BE2C (cell line): Measurements from ENCODE around the gene TMEM181.

Source experiments
- DNase-seq: peaks from one replicate; pipeline ENCODE4 v3.0.0-alpha.2; 2020
- H3K27me3 ChIP-seq: fragments of 250-450 bp; sonication (Bioruptor Pico); 2 replicates; pipeline ENCODE4 v1.5.1; 2020; ENCODE audit warnings: mild to moderate bottlenecking
- H3K36me3 ChIP-seq: fragments of 250-450 bp; sonication (Bioruptor Pico); 2 replicates; pipeline ENCODE4 v1.5.1; 2020; ENCODE audit warnings: mild to moderate bottlenecking
- H3K4me1 ChIP-seq: fragments of 250-450 bp; sonication (Bioruptor Pico); 2 replicates; pipeline ENCODE4 v1.5.1; 2020
- H3K4me3 ChIP-seq: 2 replicates; pipeline ENCODE4 v1.5.1; 2011; ENCODE audit warnings: low read depth, low read length
- H3K9me3 ChIP-seq: fragments of 250-450 bp; sonication (Bioruptor Pico); 2 replicates; pipeline ENCODE4 v1.5.1; 2020
- TF ChIP-seq, protein P1 (sequence below): IDR thresholded peaks from 2 replicates; pipeline ENCODE4 v1.5.1; 2012; ENCODE audit warnings: mild to moderate bottlenecking, low read depth, low read length

TMEM181 gene

DNA sequence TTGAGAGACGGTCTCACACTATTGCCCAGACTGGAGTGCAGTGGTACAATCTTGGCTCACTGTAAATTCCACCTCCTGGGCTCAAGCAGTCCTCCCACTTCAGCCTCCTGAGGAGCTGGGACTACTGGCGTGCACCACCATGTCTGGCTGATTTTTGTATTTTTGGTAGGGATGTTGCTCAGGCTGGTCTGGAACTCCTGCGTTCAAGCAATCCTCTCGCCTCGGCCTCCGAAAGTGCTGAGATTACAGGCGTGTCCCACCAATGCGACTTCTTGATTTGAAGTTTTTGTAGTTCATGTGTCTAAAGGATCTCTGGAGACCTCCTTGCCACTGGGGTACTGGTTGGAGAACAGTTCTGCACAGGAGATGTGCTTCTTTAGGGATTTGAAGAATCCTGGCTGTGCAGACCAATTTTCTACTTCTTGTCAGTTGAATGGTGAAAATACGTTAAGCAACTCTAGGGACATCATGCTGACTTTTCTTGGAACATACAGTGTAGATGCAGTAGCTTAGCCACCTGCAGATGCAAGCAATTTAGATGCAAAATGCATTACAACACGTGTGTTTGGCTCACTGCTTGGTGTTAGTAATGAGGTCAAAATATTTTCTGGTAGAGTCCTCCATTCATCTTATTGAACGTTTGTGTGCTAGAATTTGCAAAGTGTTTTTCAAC is 118.2 kb downstream of the TMEM181 start:
- TF ChIP-seq, protein P1, sequence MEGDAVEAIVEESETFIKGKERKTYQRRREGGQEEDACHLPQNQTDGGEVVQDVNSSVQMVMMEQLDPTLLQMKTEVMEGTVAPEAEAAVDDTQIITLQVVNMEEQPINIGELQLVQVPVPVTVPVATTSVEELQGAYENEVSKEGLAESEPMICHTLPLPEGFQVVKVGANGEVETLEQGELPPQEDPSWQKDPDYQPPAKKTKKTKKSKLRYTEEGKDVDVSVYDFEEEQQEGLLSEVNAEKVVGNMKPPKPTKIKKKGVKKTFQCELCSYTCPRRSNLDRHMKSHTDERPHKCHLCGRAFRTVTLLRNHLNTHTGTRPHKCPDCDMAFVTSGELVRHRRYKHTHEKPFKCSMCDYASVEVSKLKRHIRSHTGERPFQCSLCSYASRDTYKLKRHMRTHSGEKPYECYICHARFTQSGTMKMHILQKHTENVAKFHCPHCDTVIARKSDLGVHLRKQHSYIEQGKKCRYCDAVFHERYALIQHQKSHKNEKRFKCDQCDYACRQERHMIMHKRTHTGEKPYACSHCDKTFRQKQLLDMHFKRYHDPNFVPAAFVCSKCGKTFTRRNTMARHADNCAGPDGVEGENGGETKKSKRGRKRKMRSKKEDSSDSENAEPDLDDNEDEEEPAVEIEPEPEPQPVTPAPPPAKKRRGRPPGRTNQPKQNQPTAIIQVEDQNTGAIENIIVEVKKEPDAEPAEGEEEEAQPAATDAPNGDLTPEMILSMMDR, result no peak
- Histone ChIP-seq H3K27me3 (no peaks in the 10 kb centered on the region), H3K9me3 (no peaks in the 10 kb centered on the region), H3K36me3 (no peaks in the 10 kb centered on the region), H3K4me1 (peaks cover 8% of the 10 kb centered on the region), H3K4me3 (no peak overlapping the region)
- no peak for DNase-seq

DNA sequence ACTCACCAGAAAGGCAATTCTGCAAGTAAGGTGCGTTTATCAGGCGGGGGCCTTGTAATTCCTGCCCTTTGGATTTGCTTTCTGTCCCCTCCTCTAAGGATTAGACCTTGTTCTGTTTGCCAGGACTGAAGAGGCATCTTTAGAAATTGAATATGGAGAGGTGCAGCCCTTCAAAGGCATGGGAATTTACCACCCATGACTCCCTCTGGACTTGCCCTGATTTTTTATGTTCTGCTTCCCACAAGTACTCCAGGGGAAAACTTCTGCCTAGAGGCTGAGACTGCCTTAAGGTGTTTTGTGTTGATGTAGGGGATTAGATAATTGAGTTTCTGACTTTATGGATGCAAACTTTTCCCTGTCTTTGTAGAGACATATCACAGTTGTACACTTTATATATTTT is 120.1 kb downstream of the TMEM181 start:
- Histone ChIP-seq H3K4me3 (no peak overlapping the region), H3K27me3 (no peaks in the 10 kb centered on the region), H3K9me3 (no peaks in the 10 kb centered on the region), H3K36me3 (no peaks in the 10 kb centered on the region), H3K4me1 (peaks cover under 1% of the 10 kb centered on the region; the same call in 1 of the 2 replicates)
- DNase-seq, result no peak
- TF ChIP-seq, protein P1, result no peak

DNA sequence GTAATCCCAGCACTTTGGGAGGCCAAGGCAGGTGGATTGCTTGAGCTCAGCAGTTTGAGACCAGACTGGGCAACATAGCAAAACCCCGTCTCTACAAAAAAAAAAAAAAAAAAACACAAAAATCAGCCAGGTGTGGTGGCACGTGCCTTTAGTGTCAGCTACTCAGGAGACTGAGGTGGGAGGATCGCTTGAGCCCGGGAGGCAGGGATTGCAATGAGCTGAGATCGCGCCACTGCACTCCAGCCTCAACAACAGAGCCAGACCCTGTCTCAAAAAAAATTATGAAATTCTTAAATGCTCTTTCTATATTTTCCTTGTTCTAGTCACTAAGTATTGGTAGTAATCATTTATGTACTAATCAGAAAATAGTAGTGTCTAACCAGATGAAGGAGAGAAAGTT is 120.6 kb downstream of the TMEM181 start:
- TF ChIP-seq, protein P1, result no peak
- no peak for DNase-seq
- H3K4me3 ChIP-seq, result no peak overlapping the region
- H3K9me3 ChIP-seq, result no peaks in the 10 kb centered on the region
- H3K4me1 ChIP-seq, result no peaks in the 10 kb centered on the region
- no peaks in the 10 kb centered on the region for H3K27me3 ChIP-seq
- no peaks in the 10 kb centered on the region for H3K36me3 ChIP-seq

DNA sequence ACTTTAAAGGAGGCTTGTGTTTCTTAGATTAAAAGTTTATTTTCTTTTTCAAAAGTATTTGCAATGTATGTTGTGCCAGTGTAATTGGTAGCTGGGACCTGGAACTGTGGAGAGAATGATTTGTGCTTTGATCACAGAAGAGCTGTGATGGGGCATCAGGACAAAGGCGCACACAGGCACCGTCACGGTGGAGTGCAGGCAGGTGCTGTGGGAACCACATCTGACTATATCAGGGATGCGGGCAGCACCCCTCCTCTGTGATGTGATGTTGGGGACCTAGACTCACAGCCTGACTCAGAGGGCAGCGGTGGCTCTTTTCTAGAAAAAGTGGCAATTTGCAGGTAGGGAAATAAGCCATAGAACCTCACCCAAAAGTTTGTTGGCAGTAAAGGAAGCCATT is 124.4 kb downstream of the TMEM181 start:
- Histone ChIP-seq H3K9me3 (no peaks in the 10 kb centered on the region), H3K27me3 (no peaks in the 10 kb centered on the region), H3K4me1 (no peaks in the 10 kb centered on the region), H3K4me3 (no peak overlapping the region), H3K36me3 (no peaks in the 10 kb centered on the region)
- TF ChIP-seq, protein P1, result no peak
- DNase-seq, result no peak

DNA sequence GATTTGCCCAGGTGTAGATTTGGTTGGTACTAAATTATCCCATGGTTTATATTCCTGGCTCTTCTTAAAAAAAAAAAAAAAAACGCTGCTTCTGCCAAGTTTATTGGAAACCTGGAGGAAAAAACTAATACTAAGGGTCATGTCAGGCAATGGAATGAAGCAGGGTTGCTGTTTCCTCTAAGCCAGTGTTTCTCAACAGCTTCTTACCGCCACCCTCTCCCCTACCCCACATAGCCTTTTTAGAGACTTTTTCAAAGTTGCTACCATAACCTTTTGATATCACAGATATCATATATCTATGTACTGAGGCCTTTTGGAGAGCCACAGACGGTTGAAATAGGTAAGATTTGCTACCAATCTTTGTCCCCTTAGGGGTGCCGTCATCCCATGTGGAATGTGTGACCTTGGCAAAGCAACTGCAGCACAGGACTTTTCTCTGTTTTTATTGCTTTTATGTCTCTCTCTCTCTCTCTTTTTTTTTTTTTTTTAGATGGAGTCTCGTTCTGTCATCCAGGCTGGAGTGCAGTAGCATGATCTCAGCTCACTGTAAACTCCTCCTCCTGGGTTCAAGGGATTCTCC is 124.9 kb downstream of the TMEM181 start:
- DNase-seq, result no peak
- H3K27me3 ChIP-seq, result no peaks in the 10 kb centered on the region
- no peak overlapping the region for H3K4me3 ChIP-seq
- H3K4me1 ChIP-seq, result no peaks in the 10 kb centered on the region
- TF ChIP-seq, protein P1, result no peak
- H3K36me3 ChIP-seq, result no peaks in the 10 kb centered on the region
- H3K9me3 ChIP-seq, result no peaks in the 10 kb centered on the region
